ENCODE data around the gene ADAMTS1.
A peak's percentile ranks its signal among the peaks of the same experiment; 100 is the strongest.

Gene ADAMTS1

DNA sequence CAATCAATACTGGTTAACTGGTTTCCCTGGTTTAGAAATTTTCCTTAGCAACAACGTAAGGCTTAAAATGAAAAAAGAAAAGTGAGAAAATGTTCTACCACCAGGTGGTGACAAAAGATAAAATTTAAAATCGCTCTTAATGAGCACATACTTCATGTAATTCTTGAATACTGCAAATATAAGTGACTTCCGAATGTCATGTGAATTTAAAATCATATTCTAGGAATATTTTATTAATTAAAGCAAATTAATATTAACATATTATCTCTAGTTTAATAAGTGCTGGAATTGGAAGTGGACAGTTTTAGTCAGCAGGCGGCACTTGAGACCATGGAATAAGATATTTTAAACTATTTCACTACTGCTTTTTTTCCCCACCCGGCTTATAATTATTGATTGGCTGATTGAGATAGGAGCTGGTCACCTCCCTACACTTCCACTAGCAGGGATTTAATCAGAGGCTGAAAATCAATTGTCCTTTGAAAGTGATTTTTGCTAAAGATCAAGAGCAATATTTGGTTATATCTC lies 5.0 kb upstream of the ADAMTS1 start:
- H3K4me1 ChIP-seq (ENCODE audit: insufficient read depth, poor library complexity, severe bottlenecking), result no peaks in the 10 kb centered on the region
- H3K4me3 ChIP-seq (ENCODE audit: severe bottlenecking), result no peak overlapping the region
- H3K9me3 ChIP-seq (ENCODE audit: severe bottlenecking), result no peaks in the 10 kb centered on the region
- H3K27me3 ChIP-seq (ENCODE audit: insufficient read depth, poor library complexity, severe bottlenecking), result peaks cover 22% of the 10 kb centered on the region
- TF ChIP-seq, protein P1, sequence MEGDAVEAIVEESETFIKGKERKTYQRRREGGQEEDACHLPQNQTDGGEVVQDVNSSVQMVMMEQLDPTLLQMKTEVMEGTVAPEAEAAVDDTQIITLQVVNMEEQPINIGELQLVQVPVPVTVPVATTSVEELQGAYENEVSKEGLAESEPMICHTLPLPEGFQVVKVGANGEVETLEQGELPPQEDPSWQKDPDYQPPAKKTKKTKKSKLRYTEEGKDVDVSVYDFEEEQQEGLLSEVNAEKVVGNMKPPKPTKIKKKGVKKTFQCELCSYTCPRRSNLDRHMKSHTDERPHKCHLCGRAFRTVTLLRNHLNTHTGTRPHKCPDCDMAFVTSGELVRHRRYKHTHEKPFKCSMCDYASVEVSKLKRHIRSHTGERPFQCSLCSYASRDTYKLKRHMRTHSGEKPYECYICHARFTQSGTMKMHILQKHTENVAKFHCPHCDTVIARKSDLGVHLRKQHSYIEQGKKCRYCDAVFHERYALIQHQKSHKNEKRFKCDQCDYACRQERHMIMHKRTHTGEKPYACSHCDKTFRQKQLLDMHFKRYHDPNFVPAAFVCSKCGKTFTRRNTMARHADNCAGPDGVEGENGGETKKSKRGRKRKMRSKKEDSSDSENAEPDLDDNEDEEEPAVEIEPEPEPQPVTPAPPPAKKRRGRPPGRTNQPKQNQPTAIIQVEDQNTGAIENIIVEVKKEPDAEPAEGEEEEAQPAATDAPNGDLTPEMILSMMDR (IDR thresholded peaks at IDR 0.05; ENCODE audit: poor library complexity, severe bottlenecking), result peak; percentile 64
- DNase-seq (ENCODE audit: low spot score), result no peak
- ATAC-seq (ENCODE audit: low read depth), result no peak
- no peak overlapping the region for H3K27ac ChIP-seq (ENCODE audit: poor library complexity, severe bottlenecking)
- H3K36me3 ChIP-seq (ENCODE audit: low read depth), result no peaks in the 10 kb centered on the region

DNA sequence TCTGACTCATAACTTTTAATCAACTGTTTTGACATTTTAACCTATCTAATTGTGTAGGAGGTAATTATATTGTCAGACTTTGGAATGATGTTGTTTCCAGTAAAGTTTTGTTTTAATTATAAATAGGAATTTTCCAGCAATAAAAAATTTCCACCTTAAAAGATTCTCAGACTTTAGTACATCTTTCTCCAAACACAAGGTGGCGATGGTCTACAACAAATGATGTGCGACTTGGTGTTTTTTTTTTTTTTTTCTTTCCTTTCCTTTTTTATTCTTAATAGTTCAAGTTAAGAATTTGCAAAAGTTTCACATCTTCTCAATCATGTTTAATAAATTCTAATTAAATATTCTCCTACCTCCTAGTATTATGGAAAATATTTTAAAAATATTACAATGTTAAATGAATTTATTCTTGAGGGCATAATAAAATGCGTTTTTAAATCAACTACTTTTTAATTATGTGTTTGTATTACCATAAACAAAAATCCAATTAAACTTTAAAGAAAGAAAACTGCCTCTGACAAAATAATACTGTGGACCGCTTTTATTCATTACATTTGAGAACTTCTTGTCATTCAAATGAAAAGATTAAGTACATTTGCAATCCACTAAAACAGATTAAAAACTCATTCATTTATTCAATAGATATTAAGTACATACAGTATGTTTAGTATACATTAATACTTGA lies 4.4 kb upstream of the ADAMTS1 start:
- TF ChIP-seq, protein P1 (IDR thresholded peaks at IDR 0.05; ENCODE audit: poor library complexity, severe bottlenecking), result peak; percentile 71
- Histone ChIP-seq H3K9me3 (ENCODE audit: severe bottlenecking) (no peaks in the 10 kb centered on the region), H3K27ac (ENCODE audit: poor library complexity, severe bottlenecking) (no peak overlapping the region), H3K4me1 (ENCODE audit: insufficient read depth, poor library complexity, severe bottlenecking) (no peaks in the 10 kb centered on the region), H3K36me3 (ENCODE audit: low read depth) (no peaks in the 10 kb centered on the region), H3K27me3 (ENCODE audit: insufficient read depth, poor library complexity, severe bottlenecking) (peaks cover 22% of the 10 kb centered on the region), H3K4me3 (ENCODE audit: severe bottlenecking) (no peak overlapping the region)
- no peak for ATAC-seq (ENCODE audit: low read depth)
- no peak for DNase-seq (ENCODE audit: low spot score)

DNA sequence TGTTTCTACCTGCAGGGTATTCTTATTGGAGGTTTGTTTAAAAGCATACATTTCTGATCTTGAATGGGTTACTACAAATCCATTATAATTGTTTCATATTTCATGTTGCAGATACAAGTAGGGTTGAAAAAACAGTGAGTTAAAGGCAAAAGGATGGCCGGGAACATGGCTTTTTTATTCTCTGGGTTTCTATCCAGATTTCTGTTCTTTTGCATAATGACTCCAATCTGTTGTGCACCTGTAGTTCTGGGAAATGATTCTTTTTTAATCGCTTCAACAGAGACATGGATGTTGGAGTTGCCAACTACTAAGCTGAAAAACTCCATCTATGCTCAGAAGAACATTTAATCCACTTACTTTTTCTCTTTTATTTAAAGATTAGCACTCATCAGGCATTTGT lies 2.7 kb upstream of the ADAMTS1 start:
- Histone ChIP-seq H3K27me3 (ENCODE audit: insufficient read depth, poor library complexity, severe bottlenecking) (peaks cover 22% of the 10 kb centered on the region), H3K27ac (ENCODE audit: poor library complexity, severe bottlenecking) (no peak overlapping the region), H3K36me3 (ENCODE audit: low read depth) (no peaks in the 10 kb centered on the region), H3K9me3 (ENCODE audit: severe bottlenecking) (no peaks in the 10 kb centered on the region), H3K4me1 (ENCODE audit: insufficient read depth, poor library complexity, severe bottlenecking) (peaks cover 3% of the 10 kb centered on the region), H3K4me3 (ENCODE audit: severe bottlenecking) (no peak overlapping the region)
- ATAC-seq (ENCODE audit: low read depth), result no peak
- DNase-seq (ENCODE audit: low spot score), result no peak
- TF ChIP-seq, protein P1 (IDR thresholded peaks at IDR 0.05; ENCODE audit: poor library complexity, severe bottlenecking), result no peak

DNA sequence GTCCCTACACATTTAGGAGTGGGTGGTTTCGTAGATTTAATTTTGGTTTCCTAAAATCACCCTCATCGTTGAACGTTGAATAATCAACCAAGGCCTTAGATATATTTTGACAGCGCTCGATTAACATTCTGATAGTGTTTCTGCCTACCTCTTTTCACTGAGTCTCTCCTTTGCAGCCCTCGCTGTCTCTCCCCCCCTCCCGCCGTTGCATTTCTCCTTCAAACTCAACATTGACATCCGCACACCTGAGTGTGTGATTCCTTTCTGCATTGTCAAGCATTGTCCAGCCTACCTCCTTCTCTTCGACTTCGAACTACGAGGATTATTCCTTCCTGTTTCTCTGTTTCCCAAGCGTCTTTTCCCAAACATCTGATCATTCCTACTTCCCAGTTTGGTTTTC lies 1.8 kb upstream of the ADAMTS1 start:
- TF ChIP-seq, protein P1 (IDR thresholded peaks at IDR 0.05; ENCODE audit: poor library complexity, severe bottlenecking), result no peak
- peaks cover 7% of the 10 kb centered on the region for H3K4me1 ChIP-seq (ENCODE audit: insufficient read depth, poor library complexity, severe bottlenecking)
- H3K36me3 ChIP-seq (ENCODE audit: low read depth), result peaks cover 7% of the 10 kb centered on the region
- H3K9me3 ChIP-seq (ENCODE audit: severe bottlenecking), result no peaks in the 10 kb centered on the region
- DNase-seq (ENCODE audit: low spot score), result no peak
- no peak overlapping the region for H3K4me3 ChIP-seq (ENCODE audit: severe bottlenecking)
- H3K27me3 ChIP-seq (ENCODE audit: insufficient read depth, poor library complexity, severe bottlenecking), result peaks cover 22% of the 10 kb centered on the region
- no peak overlapping the region for H3K27ac ChIP-seq (ENCODE audit: poor library complexity, severe bottlenecking)
- ATAC-seq (ENCODE audit: low read depth), result no peak
